ENCODE data around the gene KCNJ6. TPM values are rescaled to one million over a fixed set of nuclear protein-coding genes. Genes with fewer than 3 reads are reported as not detected.
"Not testable (repeated sequence)": the region's sequence is repeated elsewhere in the genome, so short reads cannot be mapped to it uniquely, and the experiment has no call there.

Gene KCNJ6
- total and polyA plus RNA-seq, 8 donors: 0.03 to 0.28 (median 0.17) TPM

GRCh38 chr21:37765221-37765900, 150.9 kb downstream of the KCNJ6 start:
- Histone ChIP-seq H3K36me3 (no peaks in the 10 kb centered on the region), H3K4me1 (no peaks in the 10 kb centered on the region), H3K4me3 (no peak overlapping the region), H3K27me3 (no peaks in the 10 kb centered on the region), H3K27ac (no peak overlapping the region), H3K9me3 (no peaks in the 10 kb centered on the region)
- ATAC-seq (no peak), DNase-seq (no peak)
- intact Hi-C loops (cut with DNase I): no loop called here
- no peak for TF ChIP-seq CTCF (IDR thresholded peaks at IDR 0.05)

GRCh38 chr21:37764691-37765090, 151.6 kb downstream of the KCNJ6 start:
- H3K36me3 ChIP-seq: no peaks in the 10 kb centered on the region
- H3K4me3 ChIP-seq: no peak overlapping the region
- ATAC-seq (no peak), DNase-seq (no peak)
- no peaks in the 10 kb centered on the region for H3K4me1 ChIP-seq
- no peak for TF ChIP-seq CTCF (IDR thresholded peaks at IDR 0.05)
- no peaks in the 10 kb centered on the region for H3K9me3 ChIP-seq
- H3K27ac ChIP-seq: no peak overlapping the region
- no peaks in the 10 kb centered on the region for H3K27me3 ChIP-seq
- intact Hi-C loops (cut with DNase I): no loop called here

- peak in 1 of 4 donors; percentile 29 for DNase-seq
- H3K27me3 ChIP-seq: no peaks in the 10 kb centered on the region
- H3K27ac ChIP-seq: no peak overlapping the region
- intact Hi-C loops (cut with DNase I): no loop called here
- no peak for TF ChIP-seq CTCF (IDR thresholded peaks at IDR 0.05)
- H3K4me1 ChIP-seq: no peaks in the 10 kb centered on the region
- H3K4me3 ChIP-seq: no peak overlapping the region
- no peaks in the 10 kb centered on the region for H3K9me3 ChIP-seq
- ATAC-seq: no peak
- no peaks in the 10 kb centered on the region for H3K36me3 ChIP-seq
Observed at GRCh38 chr21:37763298-37763697, 153.0 kb downstream of the KCNJ6 start.

- H3K27me3 ChIP-seq: no peaks in the 10 kb centered on the region
- no peaks in the 10 kb centered on the region for H3K9me3 ChIP-seq
- TF ChIP-seq CTCF (IDR thresholded peaks at IDR 0.05): no peak
- DNase-seq (peak in 1 of 4 donors; percentile 37), ATAC-seq (no peak)
- no peak overlapping the region for H3K27ac ChIP-seq
- no peak overlapping the region for H3K4me3 ChIP-seq
- H3K4me1 ChIP-seq: no peaks in the 10 kb centered on the region
- intact Hi-C loops (cut with DNase I): no loop called here
- no peaks in the 10 kb centered on the region for H3K36me3 ChIP-seq
Observed at GRCh38 chr21:37762606-37763005, 153.7 kb downstream of the KCNJ6 start.

- H3K4me1 ChIP-seq; intact Hi-C loops (cut with DNase I); DNase-seq; H3K36me3 ChIP-seq; H3K4me3 ChIP-seq; H3K27me3 ChIP-seq; H3K9me3 ChIP-seq; ATAC-seq; H3K27ac ChIP-seq: not testable (repeated sequence)
Observed at GRCh38 chr21:37761406-37761805, 154.9 kb downstream of the KCNJ6 start.

- H3K27ac ChIP-seq: no peak overlapping the region
- H3K27me3 ChIP-seq: no peaks in the 10 kb centered on the region
- DNase-seq (peak in 1 of 4 donors; percentile 40), ATAC-seq (no peak)
- H3K9me3 ChIP-seq: no peaks in the 10 kb centered on the region
- TF ChIP-seq CTCF (IDR thresholded peaks at IDR 0.05): no peak
- no peaks in the 10 kb centered on the region for H3K36me3 ChIP-seq
- H3K4me1 ChIP-seq: no peaks in the 10 kb centered on the region
- intact Hi-C loops (cut with DNase I): no loop called here
- no peak overlapping the region for H3K4me3 ChIP-seq
Observed at GRCh38 chr21:37759777-37760176, 156.5 kb downstream of the KCNJ6 start.
